Endothelial cell of umbilical vein (primary cell): ENCODE measurements around the gene CPNE6.

Source experiments
- CTCF ChIP-seq, 2 donors: IDR thresholded peaks; 1 replicate in 1 of 2; 2 replicates in 1 of 2; pipeline ENCODE4 v1.5.1; 2011; ENCODE audit warnings: low read length in 2 of 2, mild to moderate bottlenecking in 2 of 2, moderate library complexity in 2 of 2, control low read depth in 1 of 2, inconsistent platforms in 1 of 2, low read depth in 1 of 2; ENCODE audit not compliant: insufficient read depth in 1 of 2; ENCODE audit errors: extremely low read depth in 1 of 2
- EZH2 ChIP-seq: IDR thresholded peaks from 2 replicates; pipeline ENCODE4 v1.6.1; 2012; ENCODE audit warnings: borderline replicate concordance, low read depth, mild to moderate bottlenecking, moderate library complexity, low read length, inconsistent platforms; ENCODE audit not compliant: severe bottlenecking
- POLR2A ChIP-seq: IDR thresholded peaks from 2 replicates; pipeline ENCODE4 v1.6.1; 2012; ENCODE audit warnings: low read depth, mild to moderate bottlenecking, control low read depth, low read length
- POLR2AphosphoS5 ChIP-seq: IDR thresholded peaks from 2 replicates; pipeline ENCODE4 v1.6.1; 2012; ENCODE audit warnings: low read depth, mild to moderate bottlenecking, control low read depth, low read length, moderate library complexity; ENCODE audit not compliant: insufficient read depth

- TF ChIP-seq POLR2A (no peak), CTCF (IDR thresholded peaks at IDR 0.05; ENCODE audit: extremely low read depth in 1 of 2, insufficient read depth in 1 of 2, low read depth in 1 of 2, low read length in 2 of 2) (no peak), EZH2 (no peak), POLR2AphosphoS5 (no peak)
These were observed 6.8 kb downstream of the CPNE6 start for GRCh38 chr14:24078146-24078545.
